ENCODE measurements around the gene PDE4B. TPM values are rescaled to one million over a fixed set of nuclear protein-coding genes. Genes with fewer than 3 reads are reported as not detected.

PDE4B gene
- total RNA-seq, 1 donor = 26.9 TPM

DNA sequence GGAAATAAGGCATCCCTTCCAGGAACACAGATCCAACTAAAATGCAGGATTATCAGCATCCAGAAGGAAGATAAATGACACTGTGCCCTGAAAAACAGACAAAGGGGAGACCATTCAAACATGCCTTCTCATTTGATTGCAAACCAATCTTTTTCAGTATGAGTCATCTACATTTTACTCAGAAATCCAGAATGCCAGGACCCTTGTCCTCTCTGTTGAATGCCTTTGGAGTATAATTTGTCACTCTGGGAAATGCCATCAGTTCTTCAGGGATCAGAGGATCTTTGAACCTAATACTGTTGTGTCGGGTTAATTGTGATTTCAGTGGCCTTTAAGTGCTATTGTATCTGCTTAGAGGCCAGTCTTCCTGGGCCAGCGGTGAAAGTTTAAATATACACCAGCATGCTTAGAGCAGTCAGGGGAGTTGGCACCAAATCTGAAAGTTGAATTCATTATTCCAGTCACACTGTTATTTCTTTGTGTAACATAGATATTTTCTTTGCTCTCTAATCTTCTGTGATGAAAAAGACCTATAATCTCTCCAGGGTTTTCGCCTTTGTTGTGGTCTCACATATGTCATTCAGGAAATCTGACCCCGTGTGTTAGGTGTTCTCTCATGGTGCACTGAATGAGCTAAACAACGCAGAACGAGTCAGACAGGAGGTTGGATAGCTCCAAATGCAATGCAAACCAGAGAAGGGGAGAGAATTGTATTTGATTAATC lies 376.4 kb downstream of the PDE4B start:
- DNase-seq (ENCODE audit: low read depth in 2 of 3, low spot score in 2 of 3) = no peak

DNA sequence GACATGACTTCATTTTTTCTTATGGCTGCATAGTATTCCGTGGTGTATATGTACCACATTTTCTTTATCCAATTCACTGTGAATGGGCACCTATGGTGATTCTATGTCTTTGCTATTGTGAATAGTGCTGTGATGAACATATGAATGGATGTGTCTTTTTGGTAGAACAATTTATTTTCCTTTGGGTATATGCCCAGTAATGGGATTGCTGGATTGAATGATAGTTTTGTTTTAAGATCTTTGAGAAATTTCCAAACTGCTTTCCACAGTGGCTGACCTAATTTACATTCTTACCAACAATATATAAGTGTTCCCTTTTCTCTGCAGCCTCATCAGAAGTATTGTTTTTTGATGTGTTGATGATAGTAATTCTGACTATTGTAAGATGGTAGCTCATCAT lies 379.6 kb downstream of the PDE4B start:
- DNase-seq (ENCODE audit: low read depth in 2 of 3, low spot score in 2 of 3) = no peak

DNA sequence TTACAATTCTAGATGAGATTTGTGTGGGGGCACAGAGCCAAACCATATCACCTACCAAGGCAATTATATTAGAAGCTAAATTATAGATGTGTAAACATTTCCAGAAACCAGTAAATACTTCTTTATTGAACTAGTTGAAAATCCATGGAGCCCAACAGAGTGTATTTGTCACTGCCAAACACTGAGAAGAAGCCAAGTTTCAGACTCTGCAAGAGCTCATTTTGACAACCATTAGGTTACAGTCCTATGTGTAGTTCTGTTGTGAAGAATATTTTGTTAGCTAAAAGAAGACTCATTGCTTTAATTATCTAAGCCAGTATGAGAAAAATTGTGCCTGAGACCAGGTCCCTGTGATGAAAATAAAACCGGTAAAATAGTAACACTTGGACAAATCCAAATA lies 382.4 kb downstream of the PDE4B start:
- no peak for DNase-seq (ENCODE audit: low read depth in 2 of 3, low spot score in 2 of 3)

DNA sequence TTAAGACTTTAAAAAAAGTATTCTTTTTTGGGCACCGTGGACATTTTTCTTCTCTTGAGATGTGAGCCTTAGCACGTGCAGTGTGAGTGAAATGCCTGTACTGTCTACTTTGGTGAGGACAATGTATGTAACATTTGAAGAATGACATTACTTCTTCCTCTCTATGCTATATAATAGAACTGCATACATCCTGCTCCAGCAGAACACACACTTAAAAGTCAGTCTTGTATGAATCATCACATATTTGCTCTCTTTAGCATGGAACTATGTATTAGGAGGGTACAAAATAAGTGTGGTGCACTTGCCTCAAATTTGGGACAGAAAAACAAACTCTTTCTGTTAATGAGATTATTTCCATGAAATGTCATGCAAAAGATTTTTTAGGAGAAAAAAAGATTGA lies 382.9 kb downstream of the PDE4B start:
- no peak for DNase-seq (ENCODE audit: low read depth in 2 of 3, low spot score in 2 of 3)

DNA sequence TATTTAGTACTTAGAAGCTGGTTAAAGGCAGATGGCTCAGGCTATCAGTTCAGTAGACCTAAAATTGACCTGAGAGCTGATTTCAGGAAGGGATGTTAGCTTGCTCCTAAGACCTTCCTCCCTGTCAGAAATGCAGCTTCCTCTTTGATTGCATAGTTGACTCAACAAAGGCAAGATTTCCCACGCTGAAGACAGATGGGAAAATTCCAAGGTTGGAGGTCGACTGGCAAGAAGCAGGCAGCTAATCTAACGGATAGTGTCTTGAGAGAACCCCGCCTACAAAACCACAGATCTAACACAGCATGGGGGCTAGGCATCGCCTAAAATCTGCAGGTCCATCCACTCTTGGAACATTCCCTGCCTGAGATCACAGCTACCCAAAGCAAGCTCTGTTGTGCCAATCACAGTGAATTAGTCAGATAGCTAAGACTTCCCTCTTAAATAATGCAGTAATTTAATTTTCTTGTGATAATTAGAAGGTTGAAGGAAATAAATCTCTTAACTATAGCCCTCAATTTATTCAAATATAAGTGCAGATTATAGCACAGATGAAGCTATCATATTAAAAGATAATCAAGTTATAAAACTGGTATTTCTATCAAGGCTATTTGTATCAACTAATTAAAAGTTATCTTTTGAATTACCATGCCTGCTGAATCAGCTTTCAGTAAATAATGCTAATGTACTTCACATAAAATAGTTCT lies 383.5 kb downstream of the PDE4B start:
- no peak for DNase-seq (ENCODE audit: low read depth in 2 of 3, low spot score in 2 of 3)

DNA sequence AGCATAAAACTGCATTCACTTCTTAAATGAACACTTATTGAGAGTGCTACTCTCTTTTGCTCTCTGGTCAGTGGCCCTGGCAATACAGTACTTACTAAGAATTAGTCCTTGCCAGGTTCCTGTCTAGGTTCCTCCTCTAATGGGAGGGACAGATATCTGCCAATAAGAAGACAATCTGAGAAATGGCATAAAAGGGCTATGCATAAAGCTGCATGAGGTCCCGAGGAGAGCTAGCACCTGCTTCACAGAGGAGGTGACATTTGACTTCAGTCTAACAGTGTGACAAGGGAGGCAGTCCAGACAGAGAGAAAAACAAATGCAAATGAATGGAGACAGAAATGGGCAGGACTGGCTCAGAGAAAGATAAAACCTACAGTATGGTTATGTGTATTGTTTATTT lies 384.1 kb downstream of the PDE4B start:
- DNase-seq (ENCODE audit: low read depth in 2 of 3, low spot score in 2 of 3) = no peak

DNA sequence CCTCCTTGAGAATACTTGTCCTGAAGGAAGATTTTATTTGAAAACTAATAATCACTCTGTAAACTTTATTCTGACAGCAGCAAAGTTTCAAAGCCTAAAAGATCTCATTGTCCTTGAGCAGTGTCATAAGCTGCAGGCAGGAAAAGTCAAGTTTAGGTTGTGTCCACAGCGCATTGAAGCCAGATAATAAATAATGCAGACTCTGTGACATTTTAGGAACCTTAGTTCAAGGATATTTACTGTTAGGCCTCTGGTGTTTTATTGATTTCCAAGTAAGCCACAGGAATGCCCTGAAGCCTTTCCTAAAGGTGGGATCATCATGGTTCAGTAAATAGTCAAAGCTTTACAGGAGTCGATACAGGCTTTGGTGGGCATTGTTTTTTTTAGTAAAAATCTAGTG lies 384.8 kb downstream of the PDE4B start:
- no peak for DNase-seq (ENCODE audit: low read depth in 2 of 3, low spot score in 2 of 3)

DNA sequence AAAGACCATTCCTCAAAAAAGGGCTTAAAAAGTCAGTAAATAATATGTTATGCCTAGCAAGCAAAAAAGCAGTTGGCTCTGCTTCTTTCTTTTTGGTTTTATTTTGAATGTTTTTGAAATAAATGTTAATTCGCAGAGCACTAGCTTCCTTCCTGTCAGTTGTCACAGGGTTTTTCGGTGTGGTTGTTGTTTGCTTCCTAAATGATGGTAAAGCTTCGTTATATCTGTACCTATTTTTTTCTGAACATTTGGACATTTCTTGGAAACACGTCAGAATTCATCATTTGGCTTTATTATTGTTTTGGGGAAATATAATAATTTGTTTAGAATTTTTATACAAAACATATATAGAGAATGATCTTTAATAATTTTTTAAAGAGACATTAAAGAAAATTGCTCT lies 389.3 kb downstream of the PDE4B start:
- peak in 1 of 3 donors; percentile 10 for DNase-seq (ENCODE audit: low read depth in 2 of 3, low spot score in 2 of 3)

DNA sequence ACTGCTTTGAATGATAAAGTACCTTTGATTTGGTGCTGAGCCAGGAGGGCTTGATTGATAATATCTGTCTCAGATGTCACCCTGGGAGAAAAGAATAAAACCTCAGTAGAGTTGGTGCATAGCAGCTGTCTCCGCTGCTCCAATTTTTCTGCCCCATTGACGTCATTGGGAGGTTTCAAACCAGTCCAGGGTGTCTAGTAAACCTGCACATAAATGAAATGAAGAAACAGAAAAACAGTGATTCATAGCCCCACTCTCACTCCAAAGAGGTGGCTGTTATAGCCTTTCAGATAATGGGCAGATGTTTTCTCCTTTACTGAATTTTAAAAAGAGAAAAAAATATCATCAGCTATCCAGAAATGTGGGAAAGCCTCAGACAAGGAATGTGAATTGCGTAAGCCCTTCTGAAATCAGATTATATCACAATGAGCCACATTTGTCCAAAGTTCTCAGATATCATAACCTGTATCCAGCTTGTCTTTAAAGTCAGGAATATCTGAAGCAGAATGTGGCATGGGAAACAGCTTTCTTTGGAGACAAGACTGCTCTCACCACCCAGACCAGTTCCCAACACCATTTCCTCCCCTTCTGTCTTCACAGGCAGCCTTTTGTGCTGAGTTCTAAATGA lies 390.0 kb downstream of the PDE4B start:
- DNase-seq (ENCODE audit: low read depth in 2 of 3, low spot score in 2 of 3) = no peak

DNA sequence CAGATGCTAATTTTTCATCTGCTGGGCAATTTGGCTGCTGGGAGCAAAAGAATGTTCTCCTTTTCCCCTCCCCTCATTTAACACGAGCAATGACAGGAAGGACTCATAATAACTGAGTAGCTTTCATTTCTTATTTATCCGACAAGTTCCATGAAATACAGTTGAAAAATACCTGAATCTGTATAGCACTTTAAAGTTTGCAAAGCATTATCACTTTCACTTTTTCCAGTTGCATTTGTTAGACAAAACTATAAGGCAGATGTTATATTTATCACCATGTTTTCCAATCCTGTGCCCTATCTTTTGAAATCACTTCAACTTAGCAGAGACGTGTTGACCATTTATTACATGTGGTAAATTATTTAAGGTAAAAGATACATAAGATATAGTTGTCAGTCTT lies 390.7 kb downstream of the PDE4B start:
- DNase-seq (ENCODE audit: low read depth in 2 of 3, low spot score in 2 of 3) = no peak

DNA sequence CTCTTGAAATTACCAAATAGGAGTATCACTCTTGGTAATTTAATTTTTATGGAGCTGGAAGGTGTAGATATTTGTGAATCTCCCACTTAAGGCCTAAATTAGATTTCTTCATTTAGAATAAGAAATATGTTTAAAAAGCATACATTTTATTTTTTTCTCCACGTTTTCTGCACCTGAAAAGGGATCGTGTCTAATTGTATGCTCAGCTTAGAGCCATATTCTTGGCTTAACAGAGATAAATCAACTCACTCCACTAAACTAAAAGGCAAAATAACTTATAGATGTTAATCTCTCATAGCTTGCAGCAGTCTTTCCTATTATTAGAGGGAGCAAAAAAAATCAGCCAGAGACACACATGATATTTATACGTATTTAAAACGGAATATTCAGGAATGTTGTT lies 404.4 kb downstream of the PDE4B start:
- DNase-seq (ENCODE audit: low read depth in 2 of 3, low spot score in 2 of 3) = no peak

DNA sequence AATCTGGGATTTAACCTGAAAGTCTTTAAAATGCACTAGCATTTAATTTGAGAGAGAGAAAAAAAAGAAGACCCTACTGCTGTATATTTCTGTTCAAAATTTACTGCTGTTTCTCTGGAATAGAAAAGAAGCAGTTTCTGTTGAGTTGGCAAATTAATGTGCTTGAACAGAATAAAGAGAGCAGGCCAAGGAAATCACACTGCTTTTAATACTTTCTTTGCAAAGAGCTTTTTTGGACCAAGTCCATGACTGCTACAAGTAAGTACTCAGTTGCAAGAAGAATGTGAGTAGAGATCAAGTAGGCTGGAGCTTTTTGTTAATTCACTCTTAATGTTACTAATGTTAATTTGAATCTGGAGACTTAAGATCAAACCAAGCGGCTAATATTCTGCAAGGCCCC lies 405.1 kb downstream of the PDE4B start:
- DNase-seq (ENCODE audit: low read depth in 2 of 3, low spot score in 2 of 3) = no peak

DNA sequence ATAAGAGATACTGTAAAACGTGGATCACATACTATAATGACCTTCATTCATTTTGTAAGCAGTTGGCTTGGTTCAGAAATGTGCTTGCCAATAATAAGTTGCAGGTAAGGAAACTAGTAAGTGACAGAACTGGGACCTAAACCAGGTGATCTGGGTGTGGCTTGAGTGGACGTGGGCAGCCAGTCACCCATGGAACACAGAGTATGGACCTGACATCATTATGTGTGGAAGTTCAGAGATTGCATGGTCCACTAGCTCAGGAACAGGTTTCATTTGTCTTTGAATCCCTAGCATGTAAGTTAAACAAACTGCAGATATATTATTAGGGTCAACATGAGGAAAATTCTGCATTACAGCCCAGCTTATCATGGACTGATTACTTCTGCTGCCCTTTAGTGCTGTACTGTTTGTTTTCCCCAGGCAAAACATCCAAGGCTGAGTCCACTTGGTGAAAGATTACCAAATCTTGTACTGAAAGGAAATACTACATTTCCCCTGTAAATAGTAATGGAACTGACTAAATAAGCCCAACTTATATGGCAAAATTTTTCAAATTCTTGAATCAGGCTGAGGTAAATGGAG lies 414.0 kb downstream of the PDE4B start:
- no peak for DNase-seq (ENCODE audit: low read depth in 2 of 3, low spot score in 2 of 3)

DNA sequence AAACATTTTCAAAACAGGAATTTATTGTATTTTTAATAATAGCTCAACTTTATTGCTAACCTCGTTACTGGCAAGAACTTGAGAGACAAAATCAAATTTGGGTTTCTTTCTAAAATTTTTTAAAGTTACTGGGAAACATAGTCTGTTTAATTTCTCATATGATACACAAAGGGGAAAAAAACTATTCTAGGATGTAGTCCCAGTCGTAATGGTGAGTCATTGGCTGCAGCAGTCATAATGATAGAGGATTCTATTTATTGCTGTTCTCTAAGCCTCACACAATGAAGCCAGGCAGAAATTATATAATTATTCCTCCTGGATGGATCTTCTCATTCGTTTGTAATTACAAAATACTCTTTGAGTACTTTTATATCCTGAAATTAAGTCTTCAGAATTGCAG lies 414.8 kb downstream of the PDE4B start:
- DNase-seq (ENCODE audit: low read depth in 2 of 3, low spot score in 2 of 3) = no peak

DNA sequence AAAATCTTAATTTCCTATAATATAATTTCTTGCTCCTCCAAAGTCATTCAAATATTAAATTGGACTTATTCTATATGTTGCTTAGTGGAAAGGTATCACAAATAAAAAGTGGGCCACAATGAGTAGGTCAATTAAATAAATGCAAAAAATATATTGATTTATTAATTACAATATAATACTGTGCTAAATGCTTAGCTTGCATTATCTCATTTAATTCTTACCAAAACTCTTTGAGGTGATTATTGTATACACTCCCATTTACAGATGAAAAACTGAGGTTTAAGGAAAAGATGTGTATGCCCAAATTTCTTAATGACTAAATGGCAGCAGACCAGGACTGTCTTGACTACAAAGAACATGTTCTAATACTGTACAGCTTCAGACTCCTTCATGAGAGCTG lies 415.9 kb downstream of the PDE4B start:
- no peak for DNase-seq (ENCODE audit: low read depth in 2 of 3, low spot score in 2 of 3)

DNA sequence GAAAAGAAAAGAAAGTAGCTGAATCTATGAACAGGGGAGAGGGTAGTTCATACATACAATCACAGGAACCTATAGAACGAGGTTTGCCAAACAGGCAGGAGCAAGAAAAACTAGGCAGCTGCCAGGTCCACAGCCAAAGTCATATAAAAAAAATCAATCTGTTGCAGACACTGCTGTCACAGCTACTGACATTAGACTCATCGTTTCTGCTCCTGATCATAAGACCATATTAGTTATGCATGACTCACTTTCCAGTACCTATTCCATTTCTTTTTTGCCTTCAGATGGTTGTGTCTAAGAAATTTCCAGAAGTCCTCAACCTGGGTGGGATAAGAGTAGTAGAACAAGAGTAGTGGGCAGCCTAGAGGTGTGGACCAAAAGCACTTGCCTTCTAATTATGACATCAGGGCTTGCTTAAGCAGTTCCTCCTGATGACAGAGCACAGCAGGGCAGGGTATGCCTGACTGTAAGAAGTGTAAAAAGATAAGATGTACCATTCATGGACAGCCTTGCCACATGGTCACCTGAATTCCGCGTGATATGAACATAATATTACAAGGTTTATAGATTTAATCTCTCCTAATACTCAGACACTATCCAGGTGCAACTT lies 418.0 kb downstream of the PDE4B start:
- no peak for DNase-seq (ENCODE audit: low read depth in 2 of 3, low spot score in 2 of 3)

DNA sequence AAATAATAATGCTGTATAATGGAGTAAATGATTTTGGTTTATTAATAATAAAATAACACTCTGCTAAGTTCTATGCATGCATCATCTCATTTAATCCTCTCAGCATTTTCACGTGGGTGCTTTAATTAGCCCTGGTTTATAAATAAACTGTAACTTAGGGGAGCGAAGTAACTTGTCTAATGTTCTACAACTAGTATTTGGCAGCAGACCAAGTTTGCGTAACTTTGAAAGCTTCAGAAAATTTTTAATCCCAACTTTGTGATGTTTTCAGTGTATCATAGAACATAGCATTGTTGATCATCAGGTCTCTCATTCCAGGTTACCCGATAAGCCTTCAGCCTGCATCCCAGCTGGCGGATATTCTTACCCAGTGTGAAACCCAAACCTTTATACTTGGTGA lies 418.8 kb downstream of the PDE4B start:
- no peak for DNase-seq (ENCODE audit: low read depth in 2 of 3, low spot score in 2 of 3)

DNA sequence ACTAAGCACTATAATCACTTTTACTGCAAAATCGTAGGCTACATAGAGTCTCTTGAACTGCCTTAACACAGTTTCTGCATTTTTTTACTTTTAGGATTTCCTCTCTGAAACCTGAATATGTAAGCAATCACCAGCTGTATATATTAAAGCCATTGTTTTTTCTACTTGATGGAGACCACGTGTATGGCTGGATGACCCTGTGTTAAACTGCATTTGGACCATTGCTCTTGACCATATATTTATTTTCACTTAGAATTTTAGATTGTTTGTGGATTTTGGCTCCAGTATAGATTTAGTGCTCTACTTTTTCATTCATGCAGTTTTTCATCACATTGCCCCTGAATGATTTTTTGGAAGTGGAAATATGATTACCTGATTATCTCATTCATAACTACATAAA lies 420.8 kb downstream of the PDE4B start:
- DNase-seq (ENCODE audit: low read depth in 2 of 3, low spot score in 2 of 3) = no peak

DNA sequence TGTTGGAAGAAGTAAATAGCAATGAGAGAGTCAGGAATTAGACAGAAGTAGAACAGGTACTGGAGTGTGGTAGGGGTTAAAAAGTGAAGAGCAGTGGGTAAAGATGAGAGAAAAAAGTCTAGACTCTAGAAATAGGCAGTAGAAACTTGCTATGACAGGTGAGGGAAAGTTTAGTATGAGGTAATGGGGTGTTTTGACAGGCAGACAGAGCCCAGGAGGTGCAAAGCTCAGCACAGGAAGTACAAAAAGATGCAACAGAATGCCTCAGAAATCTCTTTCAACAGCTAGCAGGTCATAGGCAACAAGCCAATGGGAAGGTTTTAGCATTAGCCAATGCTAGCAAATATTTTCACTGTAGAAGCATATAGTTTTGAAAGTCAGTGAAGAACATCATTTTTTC lies 422.2 kb downstream of the PDE4B start:
- DNase-seq (ENCODE audit: low read depth in 2 of 3, low spot score in 2 of 3) = peak in 1 of 3 donors; percentile 4

DNA sequence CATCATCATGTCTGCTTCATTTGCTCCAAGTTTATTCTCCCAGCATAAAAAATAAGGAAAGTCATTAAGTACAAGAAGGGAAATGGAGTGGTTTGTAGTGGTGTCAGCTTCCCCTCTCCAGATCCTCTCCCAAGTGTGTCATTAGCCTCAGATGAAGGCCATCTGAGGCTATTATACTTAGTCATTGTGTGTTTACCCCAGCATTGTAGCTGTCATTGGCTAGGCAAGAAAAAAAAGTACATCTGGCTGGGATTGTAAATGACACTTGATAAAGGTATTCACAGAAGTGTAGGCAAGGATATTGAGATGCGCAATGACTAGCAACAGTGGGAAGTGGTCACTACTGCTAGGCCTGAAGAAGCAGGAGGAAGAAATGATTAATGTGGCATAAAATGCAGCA lies 424.3 kb downstream of the PDE4B start:
- DNase-seq (ENCODE audit: low read depth in 2 of 3, low spot score in 2 of 3) = no peak

DNA sequence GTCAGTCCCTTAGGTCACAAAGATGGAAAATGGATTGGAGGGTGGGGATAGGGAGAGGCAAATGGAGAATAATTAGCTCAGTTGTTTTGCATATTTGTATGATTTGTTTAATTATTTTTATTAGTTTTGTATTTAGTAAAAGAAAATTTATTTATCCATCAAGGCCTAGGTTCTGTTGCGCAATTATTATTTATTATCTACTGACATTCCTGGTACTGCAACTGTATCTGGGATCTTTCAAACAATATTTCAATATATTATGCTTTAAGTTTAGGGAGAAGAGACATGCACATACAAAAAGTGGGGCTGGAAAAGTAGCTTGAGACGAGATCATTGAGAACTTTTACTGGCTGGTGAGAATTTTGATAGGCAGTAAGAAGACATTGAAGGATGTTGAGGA lies 424.9 kb downstream of the PDE4B start:
- DNase-seq (ENCODE audit: low read depth in 2 of 3, low spot score in 2 of 3) = no peak

All from hematopoietic multipotent progenitor cell (in vitro differentiated cells).